Measurements from ENCODE around the gene FREY1. TPM values are rescaled to one million over a fixed set of nuclear protein-coding genes. Genes with fewer than 3 reads are reported as not detected.

Gene FREY1
- total and polyA plus RNA-seq, 2 of the 8 experiments (the other 6 are each of a cell fraction or from before 2014, with no cell fraction given) = 0.32 to 1.1 TPM

GRCh38 chr11:45926536-45927331 is 19.7 kb upstream of the FREY1 start (continued):
- TF ChIP-seq POLR2AphosphoS5 (IDR thresholded peaks at IDR 0.05; ENCODE audit: low read depth, low read length) = no peak; the same call in 1 of the 2 replicates
- TF ChIP-seq KDM5A (IDR thresholded peaks at IDR 0.05; ENCODE audit: low read length) = no peak
- no peak for TF ChIP-seq EZH2 (IDR thresholded peaks at IDR 0.05; ENCODE audit: low read depth, low read length, severe bottlenecking)
- no peak for TF ChIP-seq SUZ12 (IDR thresholded peaks at IDR 0.05; ENCODE audit: low read length)
- no peak for TF ChIP-seq CTCF (IDR thresholded peaks at IDR 0.05; ENCODE audit: control extremely low read depth in 1 of 3, insufficient read depth in 1 of 3, low read depth in 1 of 3, low read length in 3 of 3)
- TF ChIP-seq PHF8 (conservative IDR thresholded peaks at IDR 0.05; ENCODE audit: low read depth, low read length) = no peak
- TF ChIP-seq RXRA (IDR thresholded peaks at IDR 0.05; ENCODE audit: insufficient read depth, low read depth, low read length) = no peak
- no peak for TF ChIP-seq TEAD4 (IDR thresholded peaks at IDR 0.05; ENCODE audit: low read depth, low read length)
- no peak for TF ChIP-seq RBBP5 (IDR thresholded peaks at IDR 0.05; ENCODE audit: borderline replicate concordance, low read depth, low read length)
- no peak for TF ChIP-seq CTBP2 (IDR thresholded peaks at IDR 0.05; ENCODE audit: borderline replicate concordance, insufficient read depth, insufficient read length, low read length)
